ENCODE measurements around the gene NOS1. TPM values are rescaled to one million over a fixed set of nuclear protein-coding genes. Genes with fewer than 3 reads are reported as not detected.
"Not testable (repeated sequence)": the region's sequence is repeated elsewhere in the genome, so short reads cannot be mapped to it uniquely, and the experiment has no call there.

The NOS1 gene
- total and polyA plus RNA-seq, 5 donors: 0.07 to 0.71 (median 0.23) TPM

DNA sequence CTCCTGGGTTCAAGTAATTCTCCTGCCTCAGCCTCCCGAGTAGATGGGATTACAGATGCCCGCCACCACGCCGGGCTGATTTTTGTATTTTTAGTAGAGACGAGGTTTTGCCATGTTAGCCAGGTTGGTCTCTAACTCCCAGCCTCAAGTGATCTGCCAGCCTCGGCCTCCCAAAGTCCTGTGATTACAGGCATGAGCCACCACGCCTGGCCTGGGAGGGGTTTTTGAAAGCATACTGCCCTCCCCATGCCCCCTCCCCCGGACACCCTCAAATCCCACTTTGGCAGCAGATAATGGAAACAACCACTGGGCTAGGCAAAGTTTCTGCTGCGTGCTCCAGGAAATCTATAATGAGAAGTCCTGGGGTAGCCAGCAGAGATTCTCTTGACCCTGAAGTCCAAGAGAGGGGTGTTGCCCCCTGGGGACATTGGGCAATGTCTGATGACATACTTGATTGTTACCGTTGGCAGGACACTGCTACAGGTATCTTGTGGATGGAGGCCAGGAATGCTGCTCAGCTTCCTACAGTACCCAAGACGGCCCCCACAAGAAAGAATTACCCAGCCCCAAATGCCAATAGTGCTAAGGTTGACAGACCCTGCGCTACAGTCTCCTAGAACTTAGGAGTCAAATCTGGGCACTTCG is 152.5 kb downstream of the NOS1 start:
- no peaks in the 10 kb centered on the region for H3K4me1 ChIP-seq (ENCODE audit: control insufficient read depth, insufficient read depth, low read length)
- DNase-seq (no peak), ATAC-seq (no peak)
- WGBS: 83% methylated on average over 13 of the region's 13 CpGs
- H3K27ac ChIP-seq (ENCODE audit: low read length): no peak overlapping the region
- intact Hi-C loops (cut with DNase I): no loop called here
- no peaks in the 10 kb centered on the region for H3K27me3 ChIP-seq (ENCODE audit: control insufficient read depth, insufficient read depth)
- H3K9me3 ChIP-seq (ENCODE audit: control insufficient read depth, low read length): no peaks in the 10 kb centered on the region
- H3K4me3 ChIP-seq (ENCODE audit: low read length): no peak overlapping the region

DNA sequence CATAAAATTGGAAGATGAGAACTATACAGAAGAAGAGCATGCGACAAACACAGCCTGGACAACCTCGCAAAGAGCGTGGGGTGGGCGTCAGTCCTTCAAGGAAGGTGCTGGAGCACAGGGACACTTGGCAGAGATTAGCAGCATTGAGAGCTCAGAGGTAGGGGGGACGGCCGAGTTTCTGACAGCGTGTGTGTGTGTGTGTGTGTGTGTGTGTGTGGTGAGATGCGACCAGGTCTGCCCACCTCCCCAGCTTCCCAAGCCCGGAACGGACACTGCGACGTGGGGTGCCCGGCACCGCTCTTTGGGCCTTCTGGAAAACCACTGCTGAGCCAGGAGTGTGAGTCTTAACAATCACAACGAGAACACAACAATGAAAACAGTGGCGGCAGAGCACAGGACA is 153.2 kb downstream of the NOS1 start:
- ATAC-seq (no peak), DNase-seq (no peak)
- Histone ChIP-seq H3K27ac (ENCODE audit: low read length) (no peak overlapping the region), H3K9me3 (ENCODE audit: control insufficient read depth, low read length) (no peaks in the 10 kb centered on the region), H3K27me3 (ENCODE audit: control insufficient read depth, insufficient read depth) (no peaks in the 10 kb centered on the region), H3K4me3 (ENCODE audit: low read length) (no peak overlapping the region), H3K4me1 (ENCODE audit: control insufficient read depth, insufficient read depth, low read length) (no peaks in the 10 kb centered on the region)
- intact Hi-C loops (cut with DNase I): no loop called here
- WGBS: 64% methylated on average over 16 of the region's 16 CpGs

DNA sequence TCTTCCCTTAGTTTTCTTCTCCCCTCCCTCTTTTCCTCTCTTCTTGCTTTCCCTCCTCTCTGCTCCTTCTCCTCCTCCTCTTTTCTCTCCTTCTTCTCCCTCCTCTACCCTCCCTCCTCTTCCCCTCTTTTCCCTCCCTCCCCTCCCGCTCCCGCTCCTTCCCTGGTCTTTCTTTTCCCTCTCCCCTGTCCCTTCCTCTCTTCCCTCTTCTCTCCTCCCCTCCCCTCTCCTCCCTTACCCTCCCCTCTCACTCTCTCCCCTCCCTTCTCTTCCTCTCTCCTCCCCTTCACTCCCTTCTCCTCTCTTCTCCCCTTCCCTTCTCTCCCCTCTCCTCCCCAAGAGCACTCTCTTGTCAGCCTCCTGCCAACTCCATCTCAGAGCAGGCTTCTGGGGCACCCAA is 153.8 kb downstream of the NOS1 start:
- intact Hi-C loops (cut with DNase I): no loop called here
- no peak for DNase-seq
- Histone ChIP-seq H3K9me3 (ENCODE audit: control insufficient read depth, low read length) (no peaks in the 10 kb centered on the region), H3K27ac (ENCODE audit: low read length) (no peak overlapping the region), H3K27me3 (ENCODE audit: control insufficient read depth, insufficient read depth) (no peaks in the 10 kb centered on the region), H3K4me3 (ENCODE audit: low read length) (no peak overlapping the region), H3K4me1 (ENCODE audit: control insufficient read depth, insufficient read depth, low read length) (no peaks in the 10 kb centered on the region)
- no peak for ATAC-seq
- 52% methylated on average over 2 of the region's 2 CpGs for WGBS

DNA sequence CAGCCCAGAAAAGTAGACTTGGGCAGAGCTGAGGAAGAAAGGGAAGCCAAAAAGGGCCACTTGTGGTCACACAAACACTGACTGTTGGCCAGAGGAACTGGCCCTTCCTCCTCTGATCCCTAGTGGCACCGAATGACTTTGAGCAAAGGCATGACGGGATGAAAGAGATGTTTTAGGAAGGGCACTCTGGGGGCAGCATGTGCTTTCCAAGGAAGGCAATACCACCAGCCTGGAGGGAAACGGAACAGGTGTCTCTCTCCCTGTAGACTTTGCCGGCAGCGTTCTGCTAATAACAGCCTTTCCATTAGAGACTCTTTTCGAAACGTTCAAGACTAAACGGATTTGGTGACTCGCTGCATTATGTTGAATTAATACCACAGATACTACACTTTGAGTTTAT is 158.9 kb downstream of the NOS1 start:
- intact Hi-C loops (cut with DNase I): no loop called here
- no peaks in the 10 kb centered on the region for H3K27me3 ChIP-seq (ENCODE audit: control insufficient read depth, insufficient read depth)
- 81% methylated on average over 9 of the region's 9 CpGs for WGBS
- no peak overlapping the region for H3K27ac ChIP-seq (ENCODE audit: low read length)
- ATAC-seq (no peak), DNase-seq (no peak)
- no peaks in the 10 kb centered on the region for H3K9me3 ChIP-seq (ENCODE audit: control insufficient read depth, low read length)
- no peaks in the 10 kb centered on the region for H3K4me1 ChIP-seq (ENCODE audit: control insufficient read depth, insufficient read depth, low read length)
- no peak overlapping the region for H3K4me3 ChIP-seq (ENCODE audit: low read length)

DNA sequence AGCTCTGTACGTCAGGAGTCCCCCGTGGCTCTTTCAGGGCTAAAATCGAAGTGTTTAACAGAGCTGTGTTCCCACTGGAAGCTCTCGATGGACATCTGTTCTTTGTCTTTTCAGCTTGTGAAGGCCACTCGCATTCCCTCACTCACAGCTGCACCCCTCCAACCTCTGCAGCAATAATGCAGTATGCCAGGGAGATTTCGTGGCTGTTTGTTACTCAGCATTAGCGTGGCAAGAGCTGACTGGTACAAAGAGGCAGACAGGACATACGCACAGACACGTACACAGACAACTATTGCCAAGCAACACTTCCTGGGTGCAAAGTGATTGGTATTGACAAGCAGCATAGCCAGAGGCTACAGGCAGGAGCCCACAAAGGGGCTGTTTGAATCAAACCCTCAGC is 159.4 kb downstream of the NOS1 start:
- Histone ChIP-seq H3K4me1 (ENCODE audit: control insufficient read depth, insufficient read depth, low read length) (no peaks in the 10 kb centered on the region), H3K4me3 (ENCODE audit: low read length) (no peak overlapping the region), H3K27me3 (ENCODE audit: control insufficient read depth, insufficient read depth) (no peaks in the 10 kb centered on the region), H3K27ac (ENCODE audit: low read length) (no peak overlapping the region), H3K9me3 (ENCODE audit: control insufficient read depth, low read length) (no peaks in the 10 kb centered on the region)
- ATAC-seq (no peak), DNase-seq (no peak)
- WGBS: 87% methylated on average over 9 of the region's 9 CpGs
- intact Hi-C loops (cut with DNase I): no loop called here

DNA sequence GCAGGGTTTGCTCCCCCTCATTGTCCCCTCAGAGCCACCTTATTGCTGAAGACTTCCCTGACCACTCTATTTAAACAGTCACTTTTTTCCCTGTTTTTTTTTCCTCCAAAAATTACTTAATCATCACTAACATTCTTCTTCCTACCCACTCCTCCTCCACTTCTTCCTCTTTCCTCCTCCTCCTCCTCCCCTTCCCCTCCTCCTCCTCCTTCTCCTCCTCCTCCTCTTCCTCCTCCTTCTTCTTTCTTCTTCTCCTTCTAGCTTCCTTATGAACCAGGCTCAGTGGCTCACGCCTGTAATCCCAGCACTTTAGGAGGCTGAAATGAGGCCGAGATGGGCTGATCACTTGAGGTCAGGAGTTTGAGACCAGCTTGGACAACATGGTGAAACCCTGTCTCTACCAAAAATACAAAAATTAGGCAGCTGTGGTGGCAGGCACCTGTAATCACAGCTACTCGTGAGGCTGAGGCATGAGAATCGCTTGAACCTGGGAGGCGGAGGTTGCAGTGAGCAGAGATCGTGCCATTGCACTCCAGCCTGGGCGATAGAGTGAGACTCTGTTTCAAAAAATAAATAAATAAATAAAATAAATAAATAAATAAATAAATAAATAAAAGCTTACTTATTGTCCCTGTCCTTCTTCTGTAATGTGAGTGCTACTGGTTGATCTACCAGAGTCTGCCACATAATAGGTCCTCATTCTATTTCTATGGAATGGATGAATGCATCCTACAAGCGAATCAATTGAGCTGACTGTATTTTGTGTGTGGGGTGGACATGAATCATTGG is 161.3 kb downstream of the NOS1 start:
- intact Hi-C loops (cut with DNase I); H3K9me3 ChIP-seq (ENCODE audit: control insufficient read depth, low read length); H3K27ac ChIP-seq (ENCODE audit: low read length); H3K27me3 ChIP-seq (ENCODE audit: control insufficient read depth, insufficient read depth); ATAC-seq; DNase-seq; H3K4me3 ChIP-seq (ENCODE audit: low read length); H3K4me1 ChIP-seq (ENCODE audit: control insufficient read depth, insufficient read depth, low read length): not testable (repeated sequence)
- 91% methylated on average over 8 of the region's 8 CpGs for WGBS

DNA sequence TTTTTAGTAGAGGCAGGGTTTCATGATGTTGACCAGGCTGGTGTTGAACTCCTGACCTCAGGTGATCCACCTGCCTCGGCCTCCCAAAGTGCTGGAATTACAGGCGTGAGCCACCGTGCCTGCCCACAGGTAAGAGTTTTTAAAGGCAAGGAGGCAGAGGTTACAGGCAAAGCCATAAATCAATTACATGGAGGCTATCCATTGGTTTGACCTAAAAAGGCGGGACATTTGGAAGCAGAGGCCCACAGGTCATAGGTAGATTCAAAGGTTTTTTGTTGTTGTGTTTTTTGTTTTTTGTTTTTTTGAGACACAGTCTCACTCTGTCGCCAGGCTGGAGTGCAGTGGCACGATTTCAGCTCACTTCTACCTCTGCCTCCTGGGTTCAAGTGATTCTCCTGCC is 165.1 kb downstream of the NOS1 start:
- H3K27me3 ChIP-seq (ENCODE audit: control insufficient read depth, insufficient read depth); H3K4me3 ChIP-seq (ENCODE audit: low read length); H3K4me1 ChIP-seq (ENCODE audit: control insufficient read depth, insufficient read depth, low read length); ATAC-seq; intact Hi-C loops (cut with DNase I); DNase-seq; H3K27ac ChIP-seq (ENCODE audit: low read length); H3K9me3 ChIP-seq (ENCODE audit: control insufficient read depth, low read length): not testable (repeated sequence)
- 92% methylated on average over 6 of the region's 6 CpGs for WGBS

DNA sequence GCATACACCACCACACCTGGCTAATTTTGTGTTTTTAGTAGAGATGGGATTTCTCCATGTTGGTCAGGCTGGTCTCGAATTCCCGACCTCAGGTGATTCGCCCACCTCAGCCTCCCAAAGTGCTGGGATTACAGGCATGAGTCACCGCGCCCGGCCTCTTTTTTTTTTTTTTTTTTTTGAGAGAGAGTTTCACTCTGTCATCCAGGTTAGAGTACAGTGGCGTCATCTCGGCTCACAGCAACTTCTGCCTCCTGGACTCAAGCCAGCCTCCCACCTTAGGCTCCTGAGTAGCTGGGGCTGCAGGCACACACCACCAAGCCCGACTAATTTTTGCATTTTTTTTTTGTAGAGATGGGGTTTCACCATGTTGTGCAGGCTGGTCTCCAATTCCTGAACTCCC is 166.4 kb downstream of the NOS1 start:
- ATAC-seq; H3K27me3 ChIP-seq (ENCODE audit: control insufficient read depth, insufficient read depth); DNase-seq; intact Hi-C loops (cut with DNase I); H3K4me1 ChIP-seq (ENCODE audit: control insufficient read depth, insufficient read depth, low read length); H3K27ac ChIP-seq (ENCODE audit: low read length); H3K4me3 ChIP-seq (ENCODE audit: low read length); H3K9me3 ChIP-seq (ENCODE audit: control insufficient read depth, low read length): not testable (repeated sequence)
- WGBS: 85% methylated on average over 9 of the region's 9 CpGs

DNA sequence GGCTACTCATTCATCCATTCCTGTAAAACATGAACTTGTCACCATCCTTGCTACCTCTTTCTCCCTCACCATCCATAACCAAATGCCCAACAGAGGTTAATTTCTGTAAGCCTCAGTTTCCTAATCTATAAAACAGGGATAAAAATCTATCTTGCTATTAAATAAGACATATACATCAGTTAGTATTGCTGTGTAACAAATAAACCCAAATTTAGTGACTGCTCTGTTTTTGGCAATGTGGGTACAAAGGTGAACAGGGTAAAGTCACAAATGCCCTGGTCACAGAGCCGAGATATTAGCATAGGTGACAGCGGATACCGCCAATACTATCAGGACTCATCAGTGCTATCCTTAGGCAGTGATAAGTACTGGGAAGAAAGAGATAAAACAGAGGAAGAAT is 167.5 kb downstream of the NOS1 start:
- Histone ChIP-seq H3K27ac (ENCODE audit: low read length) (no peak overlapping the region), H3K9me3 (ENCODE audit: control insufficient read depth, low read length) (no peaks in the 10 kb centered on the region), H3K4me3 (ENCODE audit: low read length) (no peak overlapping the region), H3K27me3 (ENCODE audit: control insufficient read depth, insufficient read depth) (no peaks in the 10 kb centered on the region), H3K4me1 (ENCODE audit: control insufficient read depth, insufficient read depth, low read length) (no peaks in the 10 kb centered on the region)
- intact Hi-C loops (cut with DNase I): no loop called here
- ATAC-seq: no peak
- no peak for DNase-seq
- 96% methylated on average over 3 of the region's 3 CpGs for WGBS

DNA sequence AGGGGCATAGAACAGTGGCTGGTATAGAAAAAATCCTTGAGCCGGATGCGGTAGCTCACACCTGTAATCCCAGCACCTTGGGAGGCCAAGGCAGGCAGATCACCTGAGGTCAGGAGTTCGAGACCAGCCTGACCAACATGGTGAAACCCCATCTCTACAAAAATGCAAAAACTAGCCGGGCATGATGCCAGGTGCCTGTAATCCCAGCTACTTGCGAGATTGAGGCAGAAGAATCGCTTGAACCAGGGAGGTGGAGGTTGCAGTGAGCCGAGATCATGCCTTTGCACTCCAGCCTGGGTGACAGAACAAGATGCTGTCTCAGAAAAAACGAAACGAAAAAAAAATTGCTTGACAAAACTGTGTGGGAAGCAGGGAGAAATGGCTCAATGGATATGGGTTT is 168.8 kb downstream of the NOS1 start:
- H3K4me3 ChIP-seq (ENCODE audit: low read length); H3K4me1 ChIP-seq (ENCODE audit: control insufficient read depth, insufficient read depth, low read length); H3K9me3 ChIP-seq (ENCODE audit: control insufficient read depth, low read length); H3K27me3 ChIP-seq (ENCODE audit: control insufficient read depth, insufficient read depth); intact Hi-C loops (cut with DNase I); H3K27ac ChIP-seq (ENCODE audit: low read length); ATAC-seq; DNase-seq: not testable (repeated sequence)
- WGBS: 82% methylated on average over 9 of the region's 9 CpGs

DNA sequence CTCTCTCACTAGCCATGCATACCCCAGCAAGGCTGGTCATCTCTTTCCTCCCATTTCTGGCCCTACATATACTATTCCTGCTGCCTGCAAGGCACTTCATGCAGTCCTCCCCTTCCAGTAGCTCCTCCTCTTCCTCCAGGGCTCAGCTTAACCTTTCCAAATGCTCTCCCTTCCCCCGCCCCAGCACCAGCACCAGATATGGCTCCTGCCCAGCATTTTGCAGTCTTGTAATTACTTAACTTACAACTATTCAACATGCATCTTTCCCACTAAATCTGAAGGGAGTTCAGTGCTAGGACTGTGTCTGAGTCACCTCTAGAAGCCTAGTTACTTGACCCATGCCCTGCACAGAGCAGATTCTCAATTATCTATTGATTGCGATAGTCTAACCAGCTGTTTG is 169.4 kb downstream of the NOS1 start:
- H3K9me3 ChIP-seq (ENCODE audit: control insufficient read depth, low read length): no peaks in the 10 kb centered on the region
- no peak for ATAC-seq
- no peak overlapping the region for H3K4me3 ChIP-seq (ENCODE audit: low read length)
- H3K4me1 ChIP-seq (ENCODE audit: control insufficient read depth, insufficient read depth, low read length): no peaks in the 10 kb centered on the region
- no peak overlapping the region for H3K27ac ChIP-seq (ENCODE audit: low read length)
- DNase-seq: no peak
- intact Hi-C loops (cut with DNase I): no loop called here
- H3K27me3 ChIP-seq (ENCODE audit: control insufficient read depth, insufficient read depth): no peaks in the 10 kb centered on the region
- 75% methylated on average over 2 of the region's 2 CpGs for WGBS
